HepG2 (cell line): ENCODE results near the gene AMIGO1. TPM values are rescaled to one million over a fixed set of nuclear protein-coding genes. Genes with fewer than 3 reads are reported as not detected.
A peak's percentile ranks its signal among the peaks of the same experiment; 100 is the strongest.

ENCODE experiments used
- ARID2 ChIP-seq: sonication (generic); formaldehyde crosslinking; IDR thresholded peaks from 2 replicates; pipeline ENCODE4 v1.8.1; 2022; ENCODE audit warnings: mild to moderate bottlenecking, missing genetic modification reagents, borderline replicate concordance
- CHCHD3 ChIP-seq: sonication (generic); formaldehyde crosslinking; IDR thresholded peaks from 2 replicates; pipeline ENCODE4 v1.8.0; 2022; ENCODE audit warnings: mild to moderate bottlenecking, missing genetic modification reagents, moderate library complexity
- EED ChIP-seq: sonication (generic); formaldehyde crosslinking; IDR thresholded peaks from 2 replicates; pipeline ENCODE4 v1.5.0; 2020; ENCODE audit warnings: mild to moderate bottlenecking, missing genetic modification reagents
- GABPA ChIP-seq, 2 experiments: IDR thresholded peaks; 2 replicates each; pipeline ENCODE4 v1.6.1; 2011 to 2016; ENCODE audit warnings: low read depth in 2 of 2, low read length in 1 of 2, missing biosample characterization in 1 of 2, missing genetic modification characterization in 1 of 2
- KLF6 ChIP-seq: IDR thresholded peaks from 2 replicates; pipeline ENCODE4 v1.8.0; 2016; ENCODE audit warnings: missing biosample characterization, missing genetic modification reagents
- NFIC ChIP-seq: IDR thresholded peaks from 2 replicates; pipeline ENCODE4 v1.6.1; 2012; ENCODE audit warnings: mild to moderate bottlenecking, low read length, inconsistent platforms
- PTBP1 ChIP-seq: fragments of 200-400 bp; formaldehyde crosslinking; IDR thresholded peaks from 2 replicates; pipeline ENCODE4 v1.6.1; 2018; ENCODE audit warnings: low read length, low read depth; ENCODE audit not compliant: poor library complexity, severe bottlenecking
- ZFX ChIP-seq: sonication (generic); formaldehyde crosslinking; IDR thresholded peaks from 2 replicates; pipeline ENCODE4 v1.4.0; 2020; ENCODE audit warnings: mild to moderate bottlenecking, low read depth, missing genetic modification reagents, moderate library complexity
- ZNF17 ChIP-seq: sonication (generic); formaldehyde crosslinking; IDR thresholded peaks from 2 replicates; pipeline ENCODE4 v1.5.0; 2020; ENCODE audit warnings: mild to moderate bottlenecking, missing genetic modification reagents
- ZSCAN31 ChIP-seq: sonication (generic); formaldehyde crosslinking; IDR thresholded peaks from 2 replicates; pipeline ENCODE4 v1.5.0; 2020; ENCODE audit warnings: low read depth, mild to moderate bottlenecking, missing genetic modification reagents
- polyA plus RNA-seq, 8 experiments: library from polyadenylated mRNA; depleted of rRNA in 3 of 8; stranded (reverse) in 7 of 8; unstranded in 1 of 8; fragments of >200 nt; fragmentation: Illumina TruSeq in 4 of 8; extraction: Trizol in 4 of 8; gene quantifications; 2 replicates each; pipeline versions ENCODE4 v1.2.1 to v1.2.3, GENCODE V29; 2011 to 2016; ENCODE audit warnings: low read depth in 4 of 8, missing spikeins in 1 of 8, mixed read lengths in 1 of 8; ENCODE audit not compliant: insufficient read depth in 1 of 8
- total RNA-seq, 5 experiments: library from RNA; depleted of rRNA; stranded (reverse); fragments of >200 nt; fragmentation: Illumina TruSeq; extraction: Trizol; gene quantifications; 2 replicates each; pipeline ENCODE4 v1.2.3, GENCODE V29; 2016; ENCODE audit warnings: low read depth in 1 of 5
- TF ChIP-seq, protein P1 (sequence below), 2 experiments: IDR thresholded peaks; 2 replicates each; pipeline ENCODE4 v1.6.1; 2011 to 2012; ENCODE audit warnings: low read length in 2 of 2, borderline replicate concordance in 1 of 2, low read depth in 1 of 2, mild to moderate bottlenecking in 1 of 2, moderate library complexity in 1 of 2
- TF ChIP-seq, protein P2 (sequence below): sonication (generic); formaldehyde crosslinking; IDR thresholded peaks from 2 replicates; pipeline ENCODE4 v1.4.0; 2020; ENCODE audit warnings: missing genetic modification reagents, low read depth, mild to moderate bottlenecking, borderline replicate concordance
- TF ChIP-seq, protein P3 (sequence below): conservative IDR thresholded peaks from 2 replicates; pipeline ENCODE4 v1.6.1; 2018; ENCODE audit warnings: missing genetic modification reagents
- TF ChIP-seq, protein P4 (sequence below): sonication (generic); formaldehyde crosslinking; IDR thresholded peaks from 2 replicates; pipeline ENCODE4 v1.5.0; 2020; ENCODE audit warnings: mild to moderate bottlenecking, missing genetic modification reagents
- TF ChIP-seq, protein P5 (sequence below): sonication (generic); formaldehyde crosslinking; IDR thresholded peaks from 2 replicates; pipeline ENCODE4 v1.8.1; 2023; ENCODE audit warnings: mild to moderate bottlenecking, missing genetic modification reagents
- TF ChIP-seq, protein P6 (sequence below): sonication (generic); formaldehyde crosslinking; IDR thresholded peaks from 2 replicates; pipeline ENCODE4 v1.9.0; 2022; ENCODE audit warnings: low read depth, missing genetic modification reagents

AMIGO1 gene
- total and polyA plus RNA-seq, 2 of the 13 experiments (the other 11 are each of a cell fraction or from before 2014, with no cell fraction given): 0.40 to 1.3 TPM

DNA sequence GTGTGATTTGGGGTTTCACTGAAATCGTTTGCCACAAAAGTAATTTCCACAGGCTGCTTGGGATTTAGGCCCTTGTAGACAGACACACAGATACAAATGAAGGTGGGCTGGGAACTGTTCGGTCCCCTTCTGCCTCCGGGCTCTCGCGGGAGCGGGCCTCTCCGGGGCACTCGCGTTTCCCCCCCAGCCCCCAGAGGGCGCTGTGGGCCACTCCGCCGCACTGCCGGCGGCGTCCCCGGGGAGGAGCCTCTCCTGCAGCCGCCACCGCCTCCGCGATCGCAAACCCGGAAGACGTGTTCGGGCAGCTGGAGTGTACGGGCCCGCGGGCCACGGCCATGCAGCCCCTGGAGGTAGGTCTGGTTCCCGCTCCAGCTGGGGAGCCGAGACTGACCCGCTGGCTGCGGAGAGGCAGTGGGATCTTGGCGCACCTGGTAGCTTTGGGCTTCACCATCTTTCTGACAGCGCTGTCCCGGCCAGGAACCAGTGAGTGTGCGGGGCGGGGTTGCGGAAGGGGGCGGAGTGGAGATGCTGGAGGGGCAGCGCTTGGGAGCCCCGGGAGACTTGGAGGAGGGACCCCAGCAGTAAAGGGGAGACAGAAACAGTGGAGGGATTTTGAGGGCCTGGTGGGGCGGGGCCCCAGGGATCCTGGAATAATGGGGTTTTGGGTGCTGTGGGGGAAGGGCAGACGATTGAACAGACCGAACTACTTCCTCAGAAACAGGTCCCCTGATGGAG lies 15.6 kb downstream of the AMIGO1 start, which contains the start of gene CYB561D1 (continued):
- TF ChIP-seq EED (peak; percentile 73; the same call in 1 of the 2 replicates), KLF6 (no peak), CHCHD3 (CRISPR knock-in tag) (no peak), ZSCAN31 (CRISPR knock-in tag) (no peak), ZFX (CRISPR knock-in tag) (peak; percentile 88), PTBP1 (no peak), ARID2 (CRISPR knock-in tag) (no peak), ZNF17 (CRISPR knock-in tag) (no peak), NFIC (no peak), GABPA (IDR thresholded peaks at IDR 0.05; ENCODE audit: low read depth, low read length) (peak; percentile 34), GABPA (CRISPR knock-in tag; IDR thresholded peaks at IDR 0.05; ENCODE audit: low read depth) (peak; percentile 59)
- TF ChIP-seq, protein P1, sequence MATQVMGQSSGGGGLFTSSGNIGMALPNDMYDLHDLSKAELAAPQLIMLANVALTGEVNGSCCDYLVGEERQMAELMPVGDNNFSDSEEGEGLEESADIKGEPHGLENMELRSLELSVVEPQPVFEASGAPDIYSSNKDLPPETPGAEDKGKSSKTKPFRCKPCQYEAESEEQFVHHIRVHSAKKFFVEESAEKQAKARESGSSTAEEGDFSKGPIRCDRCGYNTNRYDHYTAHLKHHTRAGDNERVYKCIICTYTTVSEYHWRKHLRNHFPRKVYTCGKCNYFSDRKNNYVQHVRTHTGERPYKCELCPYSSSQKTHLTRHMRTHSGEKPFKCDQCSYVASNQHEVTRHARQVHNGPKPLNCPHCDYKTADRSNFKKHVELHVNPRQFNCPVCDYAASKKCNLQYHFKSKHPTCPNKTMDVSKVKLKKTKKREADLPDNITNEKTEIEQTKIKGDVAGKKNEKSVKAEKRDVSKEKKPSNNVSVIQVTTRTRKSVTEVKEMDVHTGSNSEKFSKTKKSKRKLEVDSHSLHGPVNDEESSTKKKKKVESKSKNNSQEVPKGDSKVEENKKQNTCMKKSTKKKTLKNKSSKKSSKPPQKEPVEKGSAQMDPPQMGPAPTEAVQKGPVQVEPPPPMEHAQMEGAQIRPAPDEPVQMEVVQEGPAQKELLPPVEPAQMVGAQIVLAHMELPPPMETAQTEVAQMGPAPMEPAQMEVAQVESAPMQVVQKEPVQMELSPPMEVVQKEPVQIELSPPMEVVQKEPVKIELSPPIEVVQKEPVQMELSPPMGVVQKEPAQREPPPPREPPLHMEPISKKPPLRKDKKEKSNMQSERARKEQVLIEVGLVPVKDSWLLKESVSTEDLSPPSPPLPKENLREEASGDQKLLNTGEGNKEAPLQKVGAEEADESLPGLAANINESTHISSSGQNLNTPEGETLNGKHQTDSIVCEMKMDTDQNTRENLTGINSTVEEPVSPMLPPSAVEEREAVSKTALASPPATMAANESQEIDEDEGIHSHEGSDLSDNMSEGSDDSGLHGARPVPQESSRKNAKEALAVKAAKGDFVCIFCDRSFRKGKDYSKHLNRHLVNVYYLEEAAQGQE (IDR thresholded peaks at IDR 0.05; ENCODE audit: borderline replicate concordance in 1 of 2, low read depth in 1 of 2, low read length in 2 of 2): no peak; a peak in 1 of 4 replicates
- TF ChIP-seq, protein P2, sequence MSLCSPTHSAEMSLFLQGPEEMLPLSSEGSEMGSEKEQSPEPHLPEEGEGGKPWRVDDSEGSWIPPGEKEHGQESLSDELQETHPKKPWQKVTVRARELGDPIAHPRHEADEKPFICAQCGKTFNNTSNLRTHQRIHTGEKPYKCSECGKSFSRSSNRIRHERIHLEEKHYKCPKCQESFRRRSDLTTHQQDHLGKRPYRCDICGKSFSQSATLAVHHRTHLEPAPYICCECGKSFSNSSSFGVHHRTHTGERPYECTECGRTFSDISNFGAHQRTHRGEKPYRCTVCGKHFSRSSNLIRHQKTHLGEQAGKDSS (CRISPR knock-in tag): peak; percentile 25; the same call in 1 of the 2 replicates
- TF ChIP-seq, protein P3, sequence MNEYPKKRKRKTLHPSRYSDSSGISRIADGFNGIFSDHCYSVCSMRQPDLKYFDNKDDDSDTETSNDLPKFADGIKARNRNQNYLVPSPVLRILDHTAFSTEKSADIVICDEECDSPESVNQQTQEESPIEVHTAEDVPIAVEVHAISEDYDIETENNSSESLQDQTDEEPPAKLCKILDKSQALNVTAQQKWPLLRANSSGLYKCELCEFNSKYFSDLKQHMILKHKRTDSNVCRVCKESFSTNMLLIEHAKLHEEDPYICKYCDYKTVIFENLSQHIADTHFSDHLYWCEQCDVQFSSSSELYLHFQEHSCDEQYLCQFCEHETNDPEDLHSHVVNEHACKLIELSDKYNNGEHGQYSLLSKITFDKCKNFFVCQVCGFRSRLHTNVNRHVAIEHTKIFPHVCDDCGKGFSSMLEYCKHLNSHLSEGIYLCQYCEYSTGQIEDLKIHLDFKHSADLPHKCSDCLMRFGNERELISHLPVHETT (CRISPR knock-in tag): no peak
- TF ChIP-seq, protein P4, sequence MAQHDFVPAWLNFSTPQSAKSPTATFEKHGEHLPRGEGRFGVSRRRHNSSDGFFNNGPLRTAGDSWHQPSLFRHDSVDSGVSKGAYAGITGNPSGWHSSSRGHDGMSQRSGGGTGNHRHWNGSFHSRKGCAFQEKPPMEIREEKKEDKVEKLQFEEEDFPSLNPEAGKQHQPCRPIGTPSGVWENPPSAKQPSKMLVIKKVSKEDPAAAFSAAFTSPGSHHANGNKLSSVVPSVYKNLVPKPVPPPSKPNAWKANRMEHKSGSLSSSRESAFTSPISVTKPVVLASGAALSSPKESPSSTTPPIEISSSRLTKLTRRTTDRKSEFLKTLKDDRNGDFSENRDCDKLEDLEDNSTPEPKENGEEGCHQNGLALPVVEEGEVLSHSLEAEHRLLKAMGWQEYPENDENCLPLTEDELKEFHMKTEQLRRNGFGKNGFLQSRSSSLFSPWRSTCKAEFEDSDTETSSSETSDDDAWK (CRISPR knock-in tag): no peak
- TF ChIP-seq, protein P5, sequence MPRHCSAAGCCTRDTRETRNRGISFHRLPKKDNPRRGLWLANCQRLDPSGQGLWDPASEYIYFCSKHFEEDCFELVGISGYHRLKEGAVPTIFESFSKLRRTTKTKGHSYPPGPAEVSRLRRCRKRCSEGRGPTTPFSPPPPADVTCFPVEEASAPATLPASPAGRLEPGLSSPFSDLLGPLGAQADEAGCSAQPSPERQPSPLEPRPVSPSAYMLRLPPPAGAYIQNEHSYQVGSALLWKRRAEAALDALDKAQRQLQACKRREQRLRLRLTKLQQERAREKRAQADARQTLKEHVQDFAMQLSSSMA: 0 out of 2 replicates have a peak, but pooled peaks have one; percentile 58
- TF ChIP-seq, protein P6, sequence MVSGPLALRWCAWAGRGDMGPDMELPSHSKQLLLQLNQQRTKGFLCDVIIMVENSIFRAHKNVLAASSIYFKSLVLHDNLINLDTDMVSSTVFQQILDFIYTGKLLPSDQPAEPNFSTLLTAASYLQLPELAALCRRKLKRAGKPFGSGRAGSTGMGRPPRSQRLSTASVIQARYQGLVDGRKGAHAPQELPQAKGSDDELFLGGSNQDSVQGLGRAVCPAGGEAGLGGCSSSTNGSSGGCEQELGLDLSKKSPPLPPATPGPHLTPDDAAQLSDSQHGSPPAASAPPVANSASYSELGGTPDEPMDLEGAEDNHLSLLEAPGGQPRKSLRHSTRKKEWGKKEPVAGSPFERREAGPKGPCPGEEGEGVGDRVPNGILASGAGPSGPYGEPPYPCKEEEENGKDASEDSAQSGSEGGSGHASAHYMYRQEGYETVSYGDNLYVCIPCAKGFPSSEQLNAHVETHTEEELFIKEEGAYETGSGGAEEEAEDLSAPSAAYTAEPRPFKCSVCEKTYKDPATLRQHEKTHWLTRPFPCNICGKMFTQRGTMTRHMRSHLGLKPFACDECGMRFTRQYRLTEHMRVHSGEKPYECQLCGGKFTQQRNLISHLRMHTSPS: no peak
